Peyer's patch (tissue), 4 donors: ENCODE results near the gene COLEC12.

Experiments used
- CTCF ChIP-seq, 6 experiments: fragments of 450-650 bp in 4 of 6; fragments of 200-600 bp in 2 of 6; sonication (generic) in 1 of 6; IDR thresholded peaks; one replicate each; pipeline ENCODE4 v1.5.1; 2017 to 2019; ENCODE audit warnings: antibody characterized with exemption in 6 of 6, mild to moderate bottlenecking in 3 of 6, moderate library complexity in 1 of 6
- POLR2A ChIP-seq, 2 donors: fragments of 450-650 bp; IDR thresholded peaks; one replicate each; pipeline ENCODE4 v1.5.1; 2017; ENCODE audit warnings: antibody characterized with exemption in 2 of 2, mild to moderate bottlenecking in 2 of 2, moderate library complexity in 2 of 2

GRCh38 chr18:420661-421246 lies 79.7 kb downstream of the COLEC12 start:
- TF ChIP-seq CTCF (IDR thresholded peaks at IDR 0.05) (no peak), POLR2A (IDR thresholded peaks at IDR 0.05) (no peak)
